ENCODE results near the gene C2orf74.

GRCh38 chr2:61178603-61179545 lies 16.9 kb downstream of the C2orf74 start:
- no peak for TF ChIP-seq CTCF (conservative IDR thresholded peaks at IDR 0.05; ENCODE audit: low read depth, low read length)
- no peak for TF ChIP-seq EZH2 (IDR thresholded peaks at IDR 0.05; ENCODE audit: borderline replicate concordance, low read depth, low read length, poor library complexity, severe bottlenecking)
